Fibroblast of peridontal ligament (primary cell): ENCODE measurements around the gene PNPLA5.
A peak's percentile ranks its signal among the peaks of the same experiment; 100 is the strongest.
"Not testable (repeated sequence)": the region's sequence is repeated elsewhere in the genome, so short reads cannot be mapped to it uniquely, and the experiment has no call there.

Experiments used
- DNase-seq: peaks from one replicate; pipeline ENCODE4 v3.0.0-alpha.2; 2010; ENCODE audit errors: extremely low read depth

Gene PNPLA5

DNA sequence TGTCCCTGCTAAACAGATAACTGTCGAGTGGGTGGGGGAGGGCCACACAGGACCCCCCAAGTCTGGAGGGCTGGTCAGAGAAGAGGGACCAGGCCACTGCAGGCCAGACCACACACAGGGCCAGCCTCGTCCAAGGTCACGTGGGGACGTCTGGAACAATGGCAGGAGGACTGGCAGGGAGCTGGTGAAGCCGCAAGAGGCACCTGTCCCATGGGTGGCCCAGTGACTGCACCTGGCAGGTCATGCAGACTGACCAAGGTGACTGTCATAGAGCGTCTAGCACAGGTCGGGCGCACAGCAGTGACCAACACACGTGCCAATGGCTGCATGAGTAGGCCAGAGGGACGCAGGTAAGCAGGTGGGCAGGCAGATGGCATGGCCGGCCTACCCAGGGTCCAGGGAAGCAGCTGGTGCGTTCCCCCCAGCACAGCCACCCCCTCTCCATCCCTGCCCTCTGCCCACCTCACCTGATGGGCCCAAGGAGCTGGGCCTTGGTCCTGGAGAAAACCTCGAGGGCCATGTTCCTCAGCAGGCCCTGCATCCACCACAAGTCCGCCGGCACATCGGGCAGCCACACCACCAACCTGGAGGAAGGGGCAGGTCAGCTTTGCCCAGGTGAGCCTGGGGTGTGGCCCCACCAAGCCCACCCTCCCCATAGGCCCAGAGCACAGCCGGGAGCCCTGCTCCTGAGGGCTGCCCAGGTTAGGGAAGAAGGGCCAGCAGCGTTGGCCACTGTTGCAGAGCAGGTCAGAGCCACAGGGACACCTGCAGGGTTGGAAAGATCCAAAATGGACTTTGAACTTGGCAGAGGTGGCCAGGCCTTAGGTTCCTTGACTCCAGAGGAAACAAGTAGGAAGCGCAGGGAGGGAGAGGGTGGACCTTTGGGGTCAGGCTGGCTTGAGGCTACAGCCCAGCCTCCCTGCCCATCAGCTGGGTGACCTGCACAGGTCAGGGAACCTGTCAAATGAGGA lies 10.4 kb downstream of the PNPLA5 start:
- no peak for DNase-seq

DNA sequence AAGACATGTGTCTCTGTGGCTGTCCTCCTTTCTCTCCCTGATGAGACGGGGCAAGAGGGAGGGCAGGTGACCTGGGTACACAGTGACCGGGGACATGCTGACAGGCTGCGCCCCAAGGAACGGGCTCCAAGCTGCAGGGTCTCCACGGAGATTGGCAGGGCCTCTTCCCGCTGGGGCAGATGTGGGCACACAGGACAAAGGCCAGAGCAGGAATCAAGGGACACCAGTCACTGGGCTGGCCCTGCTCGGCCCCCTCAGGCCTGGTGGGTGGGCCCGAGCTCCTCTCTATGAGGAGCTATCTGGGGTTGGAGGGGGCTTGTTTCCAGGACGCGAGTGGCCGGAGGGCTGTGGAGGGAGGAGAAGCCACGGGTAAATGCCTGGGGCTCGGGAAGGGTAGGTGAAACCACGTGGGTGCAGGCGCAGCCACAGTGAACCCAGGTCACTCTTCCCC lies 11.2 kb downstream of the PNPLA5 start:
- no peak for DNase-seq

DNA sequence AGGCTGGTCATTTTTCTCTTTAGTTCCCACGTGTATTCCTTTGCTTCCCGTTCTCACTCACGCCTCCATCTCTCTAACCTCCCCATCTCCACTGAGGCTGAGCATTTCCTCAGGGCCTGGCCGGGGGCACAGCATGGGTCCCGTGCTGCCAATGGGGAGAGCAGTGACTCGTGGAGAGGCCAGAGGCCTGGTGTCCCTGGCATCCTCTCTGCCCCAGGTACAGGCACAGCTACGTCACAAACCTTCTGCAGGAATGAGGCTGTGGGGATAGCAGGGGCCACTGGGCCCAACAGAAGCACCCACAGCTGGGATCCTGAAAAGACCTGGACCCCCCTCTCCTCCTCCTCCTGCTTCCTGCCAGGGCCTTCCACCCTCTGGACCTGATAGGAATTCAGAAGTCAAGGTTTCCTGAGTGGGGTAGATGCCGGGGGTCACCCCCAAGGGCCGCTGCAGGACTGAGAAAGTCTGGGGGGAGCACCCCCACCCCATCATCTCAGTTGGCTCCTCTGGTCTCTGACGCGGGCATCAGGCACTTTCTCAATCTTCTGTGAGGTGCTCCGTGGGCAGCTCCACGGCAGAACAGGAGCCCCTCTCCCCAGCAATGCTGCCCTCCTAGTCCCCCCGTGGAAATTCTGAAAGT lies 11.8 kb downstream of the PNPLA5 start:
- DNase-seq = no peak

DNA sequence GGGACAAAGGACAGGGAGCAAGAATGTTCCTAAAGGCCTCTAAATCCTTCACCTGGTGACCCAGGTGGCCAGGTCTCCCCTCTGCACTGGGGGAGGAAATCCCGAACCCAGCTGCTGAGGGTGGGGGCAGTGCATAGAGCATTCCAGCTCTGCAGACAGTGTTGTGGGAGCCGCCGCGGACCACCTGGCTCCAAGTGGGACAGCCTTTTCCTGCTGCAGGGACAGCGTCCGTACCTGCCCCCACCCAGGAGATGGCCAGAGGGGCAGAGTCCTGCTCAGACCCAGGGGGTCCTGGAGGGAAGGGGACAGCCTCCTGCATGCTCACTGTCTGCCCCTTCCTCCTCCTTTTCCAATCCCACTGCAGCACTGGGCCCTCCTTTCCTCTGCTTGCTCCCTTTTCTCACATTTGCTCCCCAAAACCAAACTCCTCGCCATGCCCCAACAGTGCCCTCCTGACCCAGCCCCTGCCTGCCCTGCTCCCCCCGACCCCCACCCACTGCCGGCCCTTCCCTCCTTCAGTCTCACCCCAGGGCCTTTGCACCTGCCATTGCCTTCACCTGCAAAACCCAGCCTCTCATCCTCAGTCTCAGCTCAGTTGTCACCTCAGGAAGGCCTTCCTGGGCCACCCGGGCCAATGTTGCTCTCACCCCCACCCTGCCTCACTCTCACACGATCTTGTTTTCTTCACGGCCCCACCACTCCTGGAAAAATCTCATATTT lies 12.8 kb downstream of the PNPLA5 start:
- no peak for DNase-seq

DNA sequence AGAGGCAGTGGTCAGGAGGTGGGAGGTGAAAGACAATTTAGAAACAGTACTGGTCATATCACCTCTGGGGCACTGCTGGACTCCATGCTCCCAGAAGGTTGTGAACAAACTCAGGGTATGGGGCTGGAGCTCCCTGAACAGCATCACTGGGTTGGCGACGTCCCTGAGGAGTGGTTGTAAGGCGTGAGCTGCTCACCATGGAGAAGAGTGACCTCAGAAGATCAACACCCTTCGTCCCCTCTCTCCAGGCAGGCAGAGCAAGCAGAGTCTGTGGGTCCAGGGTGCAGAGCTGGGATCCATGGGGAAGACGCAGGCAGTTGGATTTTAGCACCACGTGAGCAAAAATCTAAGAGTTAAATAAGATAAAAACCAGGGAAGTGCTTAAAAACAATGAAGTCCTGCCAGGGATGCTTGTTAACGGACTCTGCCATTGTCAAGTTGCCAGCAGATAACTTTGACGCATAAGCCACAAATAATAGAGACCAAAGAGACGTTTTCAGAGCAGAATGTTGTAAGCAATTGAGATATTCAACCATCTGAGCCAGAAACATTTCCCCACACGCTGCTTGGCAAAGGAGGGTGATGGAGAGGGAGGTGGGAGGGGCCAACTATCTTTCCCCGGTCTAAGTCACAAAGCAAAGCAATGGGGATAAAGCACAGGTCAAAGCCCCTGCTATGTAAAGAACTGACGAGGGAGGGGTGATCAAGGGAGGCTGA lies 13.6 kb downstream of the PNPLA5 start:
- DNase-seq = peak; percentile 36

DNA sequence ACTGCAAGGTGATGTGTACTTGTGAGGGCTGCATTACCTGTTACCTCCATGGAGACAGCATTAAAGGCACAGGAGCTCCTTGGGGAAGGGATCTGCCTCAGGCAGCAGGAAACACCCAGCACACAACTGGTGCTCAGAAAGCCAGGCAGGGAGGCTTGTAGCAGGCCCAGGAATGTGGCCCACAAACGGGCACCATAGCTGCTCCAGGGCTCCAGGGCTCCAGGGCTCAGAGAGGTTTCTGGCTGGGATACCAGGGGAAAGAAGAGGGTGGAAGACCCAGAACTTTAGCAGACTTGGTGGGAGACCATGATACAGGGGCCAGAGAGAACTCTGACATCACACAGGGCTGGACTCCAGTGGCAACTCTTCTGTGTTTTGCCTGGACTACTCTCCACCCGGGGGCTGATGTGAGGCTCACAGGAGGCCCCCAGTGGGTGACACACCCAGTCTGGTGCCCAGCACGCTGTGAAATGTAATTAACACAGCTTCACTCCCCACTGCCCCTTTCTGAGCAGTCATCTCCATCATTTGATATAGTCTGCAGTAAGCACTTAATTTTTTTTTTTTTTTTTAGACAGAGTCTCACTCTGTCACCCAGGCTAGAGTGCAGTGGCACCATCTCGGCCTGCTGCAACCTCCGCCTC lies 14.8 kb downstream of the PNPLA5 start:
- no peak for DNase-seq

DNA sequence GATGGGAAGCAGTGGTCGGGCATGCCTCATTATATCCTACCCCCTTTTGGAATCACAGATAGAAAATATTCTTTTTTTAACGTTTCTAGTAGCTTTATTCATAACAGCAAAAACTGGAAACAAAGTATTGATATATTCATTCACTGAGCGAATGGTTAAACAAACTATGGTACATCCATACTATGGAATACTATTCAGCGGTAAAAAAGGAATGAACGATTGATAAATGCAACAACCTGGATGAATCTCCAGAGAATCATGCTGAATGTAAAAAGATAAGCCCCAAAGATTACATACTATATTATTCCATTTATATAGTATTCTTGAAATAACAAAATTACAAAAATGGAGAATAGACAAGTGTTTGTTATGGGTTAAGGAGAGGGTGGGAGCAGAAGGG lies 22.0 kb downstream of the PNPLA5 start:
- no peak for DNase-seq

DNA sequence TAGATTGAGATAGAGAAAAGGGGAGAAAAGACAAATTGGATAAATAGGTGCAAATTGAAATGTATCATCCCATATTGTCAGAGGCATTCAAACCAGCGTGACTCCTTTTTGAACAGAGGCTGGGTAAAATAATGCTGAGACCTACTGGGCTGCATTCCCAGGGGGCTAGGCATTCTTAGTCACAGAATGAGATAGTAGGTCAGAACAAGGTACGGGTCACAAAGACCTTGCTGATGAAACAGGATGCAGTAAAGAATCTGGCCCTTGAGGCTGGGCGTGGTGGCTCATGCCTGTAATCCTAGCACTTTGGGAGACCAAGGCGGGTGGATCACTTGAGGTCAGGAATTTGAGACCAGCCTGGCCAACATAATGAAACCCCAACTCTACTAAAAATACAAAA lies 22.8 kb downstream of the PNPLA5 start:
- DNase-seq = not testable (repeated sequence)

DNA sequence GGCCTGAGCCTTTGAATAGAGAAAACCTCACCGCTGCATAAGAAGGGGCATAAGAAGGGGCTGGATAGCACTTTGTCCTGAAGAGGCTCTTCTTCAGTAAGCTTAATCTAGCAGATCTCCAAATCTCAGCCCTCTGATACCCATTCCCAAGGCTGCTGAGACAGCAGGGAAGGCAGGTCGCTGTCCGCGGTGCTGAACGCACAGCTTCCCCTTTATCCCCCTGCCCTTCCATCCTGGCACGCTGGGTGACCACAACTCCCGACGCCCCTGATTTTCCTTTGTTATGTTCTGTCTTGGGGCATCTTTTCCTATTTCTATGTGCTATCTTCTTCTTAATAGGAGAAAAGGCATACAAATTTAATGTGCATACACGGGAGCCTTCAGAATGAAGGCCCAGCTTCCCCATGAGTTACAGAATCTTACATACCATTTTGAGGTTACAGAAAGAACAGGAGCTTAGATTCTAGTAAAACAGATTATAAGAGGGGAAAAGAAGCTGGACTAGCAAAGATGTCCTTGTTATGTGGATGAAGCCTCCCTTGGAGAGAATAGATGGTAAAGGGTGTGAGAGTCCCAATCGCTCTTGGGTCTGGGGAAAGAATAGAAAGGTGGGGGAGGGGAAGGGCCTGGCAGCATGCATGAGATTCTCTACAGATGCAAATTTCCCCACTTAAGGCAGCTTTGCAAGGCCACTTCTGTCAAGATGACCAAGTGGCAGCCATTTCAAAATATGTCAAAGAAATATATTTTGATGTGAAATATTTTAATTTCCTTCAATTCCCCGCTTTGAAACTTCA lies 23.8 kb downstream of the PNPLA5 start:
- peak; percentile 70 for DNase-seq

DNA sequence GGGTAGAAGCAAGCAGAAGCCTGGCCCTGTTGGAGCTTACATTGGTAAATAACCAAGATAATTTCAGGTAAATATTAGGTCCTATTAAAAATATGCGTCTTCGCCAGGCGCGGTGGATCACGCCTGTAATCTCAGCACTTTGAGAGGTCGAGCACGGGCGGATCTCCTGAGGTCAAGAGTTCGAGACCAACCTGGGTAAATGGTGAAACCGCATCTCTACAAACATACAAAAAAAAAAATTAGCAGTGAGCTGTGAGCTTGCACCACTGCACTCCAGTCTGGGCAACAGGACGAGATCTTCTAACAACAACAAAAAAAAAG lies 29.0 kb downstream of the PNPLA5 start:
- DNase-seq = no peak

DNA sequence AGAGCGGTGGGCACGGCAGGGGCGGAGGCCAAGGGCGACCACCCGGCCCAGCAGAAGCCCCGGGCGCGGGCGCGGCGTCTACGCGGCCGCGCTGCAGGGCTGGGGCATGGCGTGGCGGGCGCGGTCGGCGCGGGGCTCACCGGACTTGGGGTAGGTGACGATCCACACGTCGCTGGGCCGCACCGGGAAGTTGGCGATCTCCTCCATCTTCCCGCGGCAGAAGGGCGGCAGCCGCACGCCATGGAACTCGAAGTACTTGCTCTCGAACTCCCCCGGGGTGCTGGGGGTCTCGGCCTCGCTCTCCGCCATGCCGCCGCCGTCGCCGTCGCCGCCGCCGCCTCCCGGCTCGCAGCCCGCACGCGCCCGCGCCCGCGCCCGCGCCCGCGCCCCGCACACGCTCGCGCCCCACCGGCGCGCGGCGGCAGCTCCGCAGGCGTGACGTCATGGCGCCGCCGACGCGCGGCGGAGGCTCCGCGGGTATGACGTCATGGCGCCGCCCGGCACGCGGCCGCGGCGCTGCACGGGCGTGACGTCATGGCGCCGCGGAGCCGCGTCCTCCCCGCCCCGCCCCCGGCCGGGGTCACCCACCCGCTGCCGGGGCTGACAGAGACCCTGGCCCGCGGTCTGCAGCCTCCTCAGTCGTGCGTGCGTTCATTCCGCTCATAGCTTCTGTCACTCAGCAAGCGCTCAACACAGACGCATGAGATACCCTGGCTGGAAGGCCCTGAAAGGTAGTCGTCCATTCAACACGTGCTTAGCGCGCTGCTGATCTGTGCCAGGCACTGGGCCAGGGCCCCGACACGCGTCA lies 29.5 kb downstream of the PNPLA5 start, which contains the start of gene SULT4A1:
Gene SULT4A1, minus strand, starts transcription at position 440 of the 808 bp plus-strand sequence. Its CDS starts 131 bp downstream, at position 309.
- peak; percentile 5 for DNase-seq

DNA sequence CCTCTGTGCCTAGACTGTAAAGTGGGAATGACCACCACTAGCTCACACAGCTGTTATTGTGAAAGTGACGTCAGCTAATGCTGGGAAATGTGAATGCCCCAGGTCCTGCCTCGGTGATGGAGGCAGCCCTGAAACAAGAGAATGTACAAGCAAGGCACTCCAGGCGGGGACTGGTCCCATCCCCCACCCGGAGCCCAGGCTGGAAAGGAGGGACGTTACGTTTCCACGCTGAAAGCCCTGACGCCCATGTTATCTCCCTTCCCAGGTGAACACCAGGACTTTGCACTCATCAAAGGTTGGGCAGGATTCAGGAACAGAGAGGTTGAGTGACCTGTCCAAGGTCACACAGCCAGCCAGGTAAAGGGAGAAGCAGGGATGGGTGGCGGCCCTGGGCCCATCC lies 30.3 kb downstream of the PNPLA5 start:
- peak; percentile 17 for DNase-seq

DNA sequence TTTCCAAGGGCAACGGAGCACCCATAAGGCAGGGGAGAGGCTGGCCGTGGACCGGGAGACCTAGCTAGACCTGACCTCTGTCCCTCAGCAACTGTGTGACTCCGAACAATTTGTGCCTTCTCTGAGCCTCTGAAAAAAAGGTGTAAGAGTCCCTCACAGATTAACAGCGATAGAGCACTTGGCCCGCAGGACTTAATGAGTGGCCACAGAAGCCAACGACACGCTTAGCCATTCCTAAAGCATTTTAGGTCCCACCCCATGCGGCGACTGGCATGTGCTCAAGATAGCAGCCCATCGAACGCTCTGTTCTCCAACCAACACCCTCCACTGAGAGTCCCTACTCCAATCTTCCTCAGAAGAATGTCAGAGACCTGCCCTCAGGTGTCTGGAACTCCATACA lies 31.0 kb downstream of the PNPLA5 start:
- no peak for DNase-seq

DNA sequence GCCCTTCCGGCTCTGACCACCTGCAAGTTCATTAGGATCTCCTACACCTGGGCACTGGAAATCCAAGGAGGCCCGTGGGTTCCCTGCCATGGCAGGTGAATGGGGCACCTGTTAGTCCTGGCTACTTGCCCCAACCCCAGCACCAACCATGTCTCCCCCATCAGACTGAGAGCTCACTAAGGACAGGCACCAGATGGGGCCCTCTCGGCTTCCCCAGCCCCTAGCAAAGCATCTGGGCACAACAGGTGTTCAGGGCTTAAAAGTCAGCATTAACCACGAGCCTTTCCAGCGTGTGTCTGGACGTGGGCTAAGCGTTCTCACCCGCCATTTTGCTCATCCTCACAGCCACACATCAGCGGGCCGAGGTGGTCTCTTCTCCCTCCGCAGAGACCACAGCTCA lies 31.7 kb downstream of the PNPLA5 start:
- DNase-seq = no peak

DNA sequence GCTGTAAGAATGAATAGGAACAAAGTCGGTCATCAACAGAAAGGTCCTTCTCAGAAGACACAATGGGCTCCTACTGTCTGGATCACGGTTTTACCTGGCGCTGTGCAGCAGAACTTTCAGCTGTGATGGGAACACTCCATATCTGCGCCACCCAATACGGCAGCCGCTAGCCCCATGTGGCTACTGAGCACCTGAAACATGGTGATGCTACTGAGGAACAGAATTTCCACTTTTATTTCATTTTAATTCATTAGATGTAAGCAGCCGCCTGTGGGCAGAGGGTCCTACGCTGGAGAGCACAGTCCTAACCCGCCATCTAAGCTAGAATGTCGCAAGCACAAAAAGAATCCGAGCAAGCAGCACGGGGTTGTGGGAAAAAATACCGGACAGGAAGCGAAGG lies 32.2 kb downstream of the PNPLA5 start:
- no peak for DNase-seq

DNA sequence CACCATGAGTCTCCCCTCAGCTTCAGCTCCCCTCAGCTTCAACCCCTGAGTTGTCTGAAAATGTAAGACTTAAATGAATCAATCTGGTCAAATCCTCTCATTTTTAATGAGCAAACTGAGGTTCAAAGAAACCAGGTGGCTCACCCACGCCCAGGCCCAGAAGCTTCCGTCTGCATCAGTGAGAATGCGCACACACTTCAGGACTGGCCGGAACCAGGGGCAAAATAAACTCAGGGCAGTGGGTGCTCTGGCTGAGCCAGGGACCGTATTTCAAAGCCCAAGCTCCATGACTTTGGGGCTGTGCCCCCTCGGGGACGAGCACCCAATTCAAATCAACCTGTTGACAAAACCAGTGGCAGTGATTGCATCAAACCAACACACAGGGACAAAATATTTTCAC lies 32.6 kb downstream of the PNPLA5 start:
- no peak for DNase-seq

DNA sequence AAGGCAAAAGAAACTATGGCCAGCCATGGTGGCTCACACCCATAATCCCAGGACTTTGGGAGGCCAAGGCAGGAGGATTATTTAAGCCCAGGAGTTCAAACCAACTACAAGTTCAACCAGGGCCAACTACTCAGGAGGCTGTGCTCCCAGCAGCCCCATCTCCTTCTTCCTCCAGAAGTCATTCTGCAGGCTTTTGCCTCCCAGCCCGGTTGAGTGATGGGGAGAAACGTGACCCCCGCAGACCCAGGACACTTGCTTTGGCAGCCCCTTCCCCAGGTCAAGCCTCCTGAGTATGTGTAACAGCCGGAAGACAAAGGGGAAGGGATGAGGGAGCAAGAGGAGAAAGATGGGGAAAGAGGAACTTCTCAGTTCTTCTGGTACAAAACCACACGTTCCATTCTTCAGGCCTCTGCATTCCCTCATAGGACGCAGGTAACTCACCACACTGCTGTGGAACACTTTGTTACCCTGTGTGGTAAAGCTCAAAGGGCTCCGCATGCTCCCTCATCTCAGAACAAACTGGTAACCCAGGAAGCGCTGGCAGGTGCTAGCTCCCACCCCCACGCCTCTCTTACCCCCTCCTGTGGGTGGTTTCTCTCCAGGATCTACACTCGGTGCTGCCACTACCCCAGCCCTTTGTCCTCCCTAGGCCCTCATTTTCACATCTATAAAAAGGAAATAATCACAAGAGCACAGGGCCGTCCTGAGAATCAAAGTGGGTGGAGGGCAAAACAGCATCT lies 33.5 kb downstream of the PNPLA5 start:
- no peak for DNase-seq

DNA sequence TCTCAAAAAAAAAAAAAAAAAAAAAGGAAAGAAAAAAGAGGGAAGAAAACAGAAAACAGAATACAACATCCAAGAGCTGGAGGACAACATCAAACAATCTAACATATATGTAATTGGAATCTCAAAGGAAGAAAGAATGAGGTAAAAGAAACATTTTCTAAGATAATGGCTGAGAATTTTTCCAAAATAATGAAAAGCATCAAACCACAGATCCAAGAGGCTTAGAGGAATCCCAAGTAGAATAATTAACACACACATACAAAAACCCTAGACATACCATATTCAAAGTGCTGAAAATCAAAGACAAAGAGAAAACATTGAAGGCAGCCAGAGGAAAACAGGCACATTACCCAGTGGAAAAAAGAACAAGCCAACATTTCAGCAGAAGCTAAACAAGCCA lies 34.4 kb downstream of the PNPLA5 start:
- DNase-seq = no peak

DNA sequence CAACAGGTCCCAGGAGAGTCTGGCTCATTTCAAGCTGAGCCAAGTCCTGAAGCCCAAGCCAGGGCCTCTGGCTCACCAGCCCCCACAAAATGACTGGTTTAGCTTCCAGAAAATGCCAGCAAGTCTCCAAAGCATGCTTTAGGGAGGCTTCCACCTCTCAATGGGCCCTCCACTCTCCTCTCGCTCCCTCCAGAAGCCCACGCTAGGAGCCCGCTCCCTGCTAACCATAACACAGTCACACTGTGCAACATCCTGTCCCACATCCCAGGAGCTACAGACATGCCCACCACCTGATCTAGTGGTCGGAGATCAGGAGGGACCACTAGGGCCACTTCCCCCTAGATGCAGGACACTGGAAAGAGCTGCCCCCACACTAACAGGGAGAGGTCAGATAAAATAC lies 36.4 kb downstream of the PNPLA5 start:
- DNase-seq = no peak
